HEK293 (cell line): ENCODE data around the gene CYP11A1.

Experiments
- CTCF ChIA-PET: fragments of 350-600 bp; formaldehyde crosslinking; extraction: SDS; loops from one replicate; lab custom pipeline; 2021; ENCODE audit warnings: antibody characterized with exemption; lab: Yijun Ruan, JAX
- POLR2A ChIA-PET: fragments of 300-600 bp; formaldehyde crosslinking; extraction: SDS; loops from one replicate; lab custom pipeline; 2020; ENCODE audit warnings: antibody characterized with exemption, inconsistent platforms; lab: Yijun Ruan, JAX
- H3K27ac ChIP-seq: fragments of 200-500 bp; sonication (Bioruptor generic); 2 replicates; pipeline ENCODE4 v1.5.1; 2014; ENCODE audit warnings: low read depth, low read length, control low read depth, inconsistent platforms; ENCODE audit errors: extremely low read depth
- H3K36me3 ChIP-seq, 2 experiments: fragments of 200-500 bp in 1 of 2; sonication (Bioruptor generic) in 1 of 2; 1 replicate in 1 of 2; 2 replicates in 1 of 2; pipeline ENCODE4 v1.5.1; 2014 to 2017; ENCODE audit warnings: inconsistent platforms in 2 of 2, low read length in 2 of 2; ENCODE audit not compliant: control insufficient read depth in 2 of 2, insufficient read depth in 1 of 2
- H3K4me1 ChIP-seq: fragments of 200-500 bp; sonication (Bioruptor generic); 2 replicates; pipeline ENCODE4 v1.5.1; 2014; ENCODE audit warnings: mild to moderate bottlenecking, low read length, inconsistent platforms; ENCODE audit not compliant: control insufficient read depth, insufficient read depth
- H3K4me3 ChIP-seq: 2 replicates; pipeline ENCODE4 v1.5.1; 2011; ENCODE audit warnings: low read depth, mild to moderate bottlenecking, control low read depth, low read length, moderate library complexity
- H3K9me3 ChIP-seq: fragments of 200-500 bp; sonication (Bioruptor generic); 2 replicates; pipeline ENCODE4 v1.5.1; 2014; ENCODE audit warnings: low read depth, low read length, inconsistent platforms; ENCODE audit not compliant: control insufficient read depth, insufficient read depth
- BCL11A ChIP-seq: fragments of 450-650 bp; formaldehyde crosslinking; IDR thresholded peaks from 2 replicates; pipeline ENCODE4 v1.5.1; 2016; ENCODE audit warnings: low read depth, missing biosample characterization, missing genetic modification characterization
- FEZF1 ChIP-seq: fragments of 450-650 bp; formaldehyde crosslinking; IDR thresholded peaks from 2 replicates; pipeline ENCODE4 v1.5.1; 2016; ENCODE audit warnings: missing biosample characterization, missing genetic modification characterization
- GFI1B ChIP-seq: fragments of 450-650 bp; formaldehyde crosslinking; IDR thresholded peaks from 2 replicates; pipeline ENCODE4 v1.5.1; 2016; ENCODE audit warnings: missing biosample characterization, missing genetic modification characterization
- KLF8 ChIP-seq: fragments of 450-650 bp; formaldehyde crosslinking; IDR thresholded peaks from 2 replicates; pipeline ENCODE4 v1.5.1; 2016; ENCODE audit warnings: missing biosample characterization, missing genetic modification characterization
- KLF9 ChIP-seq: fragments of 450-650 bp; formaldehyde crosslinking; IDR thresholded peaks from 2 replicates; pipeline ENCODE4 v1.5.1; 2016; ENCODE audit warnings: missing biosample characterization, missing genetic modification characterization, low read depth
- TRIM28 ChIP-seq: IDR thresholded peaks from 2 replicates; pipeline ENCODE4 v1.6.1; 2011; ENCODE audit warnings: low read length, control low read depth, borderline replicate concordance
- ZFP41 ChIP-seq: fragments of 450-650 bp; formaldehyde crosslinking; IDR thresholded peaks from 2 replicates; pipeline ENCODE4 v1.5.1; 2016; ENCODE audit warnings: missing biosample characterization, missing genetic modification characterization, borderline replicate concordance
- ZFP69B ChIP-seq: fragments of 450-650 bp; formaldehyde crosslinking; IDR thresholded peaks from 2 replicates; pipeline ENCODE4 v1.5.1; 2016; ENCODE audit warnings: missing biosample characterization, missing genetic modification characterization
- ZIC2 ChIP-seq: fragments of 450-650 bp; formaldehyde crosslinking; IDR thresholded peaks from 2 replicates; pipeline ENCODE4 v1.5.1; 2016; ENCODE audit warnings: missing biosample characterization, missing genetic modification characterization
- ZNF132 ChIP-seq: fragments of 450-650 bp; formaldehyde crosslinking; IDR thresholded peaks from 2 replicates; pipeline ENCODE4 v1.5.1; 2017; ENCODE audit warnings: missing biosample characterization, missing genetic modification characterization, borderline replicate concordance
- ZNF138 ChIP-seq: fragments of 450-650 bp; formaldehyde crosslinking; IDR thresholded peaks from 2 replicates; pipeline ENCODE4 v1.5.1; 2016; ENCODE audit warnings: missing biosample characterization, missing genetic modification characterization, borderline replicate concordance
- ZNF146 ChIP-seq: fragments of 450-650 bp; formaldehyde crosslinking; IDR thresholded peaks from 2 replicates; pipeline ENCODE4 v1.5.1; 2016; ENCODE audit warnings: missing biosample characterization, missing genetic modification characterization
- ZNF175 ChIP-seq: fragments of 450-650 bp; formaldehyde crosslinking; IDR thresholded peaks from 2 replicates; pipeline ENCODE4 v1.5.1; 2016; ENCODE audit warnings: missing biosample characterization, missing genetic modification characterization
- ZNF214 ChIP-seq: fragments of 450-650 bp; formaldehyde crosslinking; IDR thresholded peaks from 2 replicates; pipeline ENCODE4 v1.5.1; 2017; ENCODE audit warnings: missing biosample characterization, mild to moderate bottlenecking, missing genetic modification characterization, borderline replicate concordance
- ZNF23 ChIP-seq: fragments of 450-650 bp; formaldehyde crosslinking; IDR thresholded peaks from 2 replicates; pipeline ENCODE4 v1.5.1; 2016; ENCODE audit warnings: missing biosample characterization, missing genetic modification characterization, borderline replicate concordance
- ZNF280D ChIP-seq: fragments of 450-650 bp; formaldehyde crosslinking; IDR thresholded peaks from 2 replicates; pipeline ENCODE4 v1.5.1; 2016; ENCODE audit warnings: missing biosample characterization, missing genetic modification characterization
- ZNF404 ChIP-seq: fragments of 450-650 bp; formaldehyde crosslinking; IDR thresholded peaks from 2 replicates; pipeline ENCODE4 v1.5.1; 2017; ENCODE audit warnings: missing biosample characterization, missing genetic modification characterization
- ZNF549 ChIP-seq: fragments of 450-650 bp; IDR thresholded peaks from 2 replicates; pipeline ENCODE4 v1.5.1; 2018; ENCODE audit warnings: missing biosample characterization, missing genetic modification characterization, mild to moderate bottlenecking, inconsistent platforms, moderate library complexity
- ZNF843 ChIP-seq: fragments of 450-650 bp; formaldehyde crosslinking; IDR thresholded peaks from 2 replicates; pipeline ENCODE4 v1.5.1; 2016; ENCODE audit warnings: missing biosample characterization, missing genetic modification characterization
- ZXDB ChIP-seq: fragments of 450-650 bp; formaldehyde crosslinking; IDR thresholded peaks from 2 replicates; pipeline ENCODE4 v1.5.1; 2016; ENCODE audit warnings: missing biosample characterization, missing genetic modification characterization
- TF ChIP-seq, protein P1 (sequence below): fragments of 450-650 bp; formaldehyde crosslinking; IDR thresholded peaks from 2 replicates; pipeline ENCODE4 v1.5.1; 2017; ENCODE audit warnings: missing biosample characterization, missing genetic modification characterization
- TF ChIP-seq, protein P2 (sequence below): fragments of 450-650 bp; formaldehyde crosslinking; IDR thresholded peaks from 2 replicates; pipeline ENCODE4 v1.5.1; 2016; ENCODE audit warnings: missing biosample characterization, missing genetic modification characterization

CYP11A1 gene

GRCh38 chr15:74347757-74348250 lies 19.6 kb downstream of the CYP11A1 start:
- H3K27ac ChIP-seq, result no peak overlapping the region
- no peak for TF ChIP-seq TRIM28
- TF ChIP-seq ZIC2 (tag by site-specific recombination), result no peak
- no peak for TF ChIP-seq ZNF214 (tag by site-specific recombination)
- no peak for TF ChIP-seq ZFP69B
- TF ChIP-seq, protein P1, sequence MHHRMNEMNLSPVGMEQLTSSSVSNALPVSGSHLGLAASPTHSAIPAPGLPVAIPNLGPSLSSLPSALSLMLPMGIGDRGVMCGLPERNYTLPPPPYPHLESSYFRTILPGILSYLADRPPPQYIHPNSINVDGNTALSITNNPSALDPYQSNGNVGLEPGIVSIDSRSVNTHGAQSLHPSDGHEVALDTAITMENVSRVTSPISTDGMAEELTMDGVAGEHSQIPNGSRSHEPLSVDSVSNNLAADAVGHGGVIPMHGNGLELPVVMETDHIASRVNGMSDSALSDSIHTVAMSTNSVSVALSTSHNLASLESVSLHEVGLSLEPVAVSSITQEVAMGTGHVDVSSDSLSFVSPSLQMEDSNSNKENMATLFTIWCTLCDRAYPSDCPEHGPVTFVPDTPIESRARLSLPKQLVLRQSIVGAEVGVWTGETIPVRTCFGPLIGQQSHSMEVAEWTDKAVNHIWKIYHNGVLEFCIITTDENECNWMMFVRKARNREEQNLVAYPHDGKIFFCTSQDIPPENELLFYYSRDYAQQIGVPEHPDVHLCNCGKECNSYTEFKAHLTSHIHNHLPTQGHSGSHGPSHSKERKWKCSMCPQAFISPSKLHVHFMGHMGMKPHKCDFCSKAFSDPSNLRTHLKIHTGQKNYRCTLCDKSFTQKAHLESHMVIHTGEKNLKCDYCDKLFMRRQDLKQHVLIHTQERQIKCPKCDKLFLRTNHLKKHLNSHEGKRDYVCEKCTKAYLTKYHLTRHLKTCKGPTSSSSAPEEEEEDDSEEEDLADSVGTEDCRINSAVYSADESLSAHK (tag by site-specific recombination), result no peak
- TF ChIP-seq, protein P2, sequence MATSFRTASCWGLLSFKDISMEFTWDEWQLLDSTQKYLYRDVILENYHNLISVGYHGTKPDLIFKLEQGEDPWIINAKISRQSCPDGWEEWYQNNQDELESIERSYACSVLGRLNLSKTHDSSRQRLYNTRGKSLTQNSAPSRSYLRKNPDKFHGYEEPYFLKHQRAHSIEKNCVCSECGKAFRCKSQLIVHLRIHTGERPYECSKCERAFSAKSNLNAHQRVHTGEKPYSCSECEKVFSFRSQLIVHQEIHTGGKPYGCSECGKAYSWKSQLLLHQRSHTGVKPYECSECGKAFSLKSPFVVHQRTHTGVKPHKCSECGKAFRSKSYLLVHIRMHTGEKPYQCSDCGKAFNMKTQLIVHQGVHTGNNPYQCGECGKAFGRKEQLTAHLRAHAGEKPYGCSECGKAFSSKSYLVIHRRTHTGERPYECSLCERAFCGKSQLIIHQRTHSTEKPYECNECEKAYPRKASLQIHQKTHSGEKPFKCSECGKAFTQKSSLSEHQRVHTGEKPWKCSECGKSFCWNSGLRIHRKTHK (tag by site-specific recombination), result no peak
- TF ChIP-seq FEZF1 (tag by site-specific recombination), result no peak
- TF ChIP-seq ZNF138 (tag by site-specific recombination), result no peak
- TF ChIP-seq ZNF175, result no peak
- no peak for TF ChIP-seq BCL11A
- no peak for TF ChIP-seq ZNF23 (tag by site-specific recombination)
- TF ChIP-seq GFI1B, result no peak
- TF ChIP-seq KLF8, result no peak
- TF ChIP-seq ZXDB (tag by site-specific recombination), result no peak
- no peak for TF ChIP-seq ZNF132 (tag by site-specific recombination)
- no peak for TF ChIP-seq KLF9 (tag by site-specific recombination)
- TF ChIP-seq ZNF843 (tag by site-specific recombination), result no peak
- no peaks in the 10 kb centered on the region for H3K9me3 ChIP-seq
- no peak overlapping the region for H3K4me3 ChIP-seq
- no peaks in the 10 kb centered on the region for H3K36me3 ChIP-seq
- H3K4me1 ChIP-seq, result no peaks in the 10 kb centered on the region
- ChIA-PET CTCF (interaction anchor here (0.5 kb wide), 1 partner anchor 471 kb away, joined by 3 read pairs; no protein-coding TSS in a partner anchor), POLR2A (no interaction called here)

DNA sequence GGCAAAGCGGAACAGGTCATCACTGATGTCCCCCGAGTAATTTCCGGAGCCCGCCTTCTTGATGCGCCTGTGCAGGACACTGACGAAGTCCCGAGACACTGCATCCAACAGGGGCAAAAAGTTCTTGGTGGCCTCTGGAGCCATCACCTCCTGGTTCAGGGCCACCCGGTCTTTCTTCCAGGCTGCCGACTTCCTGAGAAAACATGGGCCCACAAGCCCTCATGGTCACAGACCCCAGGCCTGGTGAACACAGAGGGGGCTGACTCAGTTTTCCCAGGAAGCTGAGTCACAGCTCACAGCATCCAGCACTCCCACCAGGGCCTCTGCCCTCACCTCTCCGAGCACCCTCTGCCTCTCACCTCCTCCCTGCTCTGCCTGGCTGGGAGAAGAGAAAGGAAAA lies 22.4 kb downstream of the CYP11A1 start:
- ChIA-PET POLR2A (no interaction called here), CTCF (interaction anchor here (0.7 kb wide), 1 partner anchor 103 kb away, joined by 3 read pairs; no protein-coding TSS in a partner anchor)
- TF ChIP-seq ZNF280D (tag by site-specific recombination), result no peak
- no peak for TF ChIP-seq ZNF146 (tag by site-specific recombination)
- TF ChIP-seq ZNF404 (tag by site-specific recombination), result no peak
- no peak for TF ChIP-seq ZFP41
- no peak for TF ChIP-seq ZNF549
- H3K9me3 ChIP-seq, result no peaks in the 10 kb centered on the region
- no peak overlapping the region for H3K27ac ChIP-seq
- no peaks in the 10 kb centered on the region for H3K4me1 ChIP-seq
- no peak overlapping the region for H3K4me3 ChIP-seq
- no peaks in the 10 kb centered on the region for H3K36me3 ChIP-seq
